CD4-positive, alpha-beta T cell treated with Interleukin-17A for 4 hours (primary cell): Measurements from ENCODE around the gene SLC6A12.

Experiments used
- DNase-seq: peaks from one replicate; pipeline ENCODE4 v3.0.0-alpha.2; 2020; ENCODE audit warnings: mixed read lengths

SLC6A12 gene

GRCh38 chr12:212715-213526 is 1.0 kb downstream of the SLC6A12 start:
- no peak for DNase-seq

- DNase-seq = no peak
Observed at GRCh38 chr12:212415-212714, 1.6 kb downstream of the SLC6A12 start.

- DNase-seq = no peak
Observed at GRCh38 chr12:211639-212414, 2.1 kb downstream of the SLC6A12 start.

GRCh38 chr12:211142-211465 is 2.9 kb downstream of the SLC6A12 start:
- DNase-seq = no peak

GRCh38 chr12:210277-211141 is 3.4 kb downstream of the SLC6A12 start:
- DNase-seq = no peak

GRCh38 chr12:209851-210250 is 4.1 kb downstream of the SLC6A12 start:
- DNase-seq = no peak

- no peak for DNase-seq
Observed at GRCh38 chr12:209246-209645, 4.7 kb downstream of the SLC6A12 start.

- DNase-seq = no peak
Observed at GRCh38 chr12:208813-209212, 5.1 kb downstream of the SLC6A12 start.

GRCh38 chr12:207804-208203 is 6.2 kb downstream of the SLC6A12 start:
- no peak for DNase-seq

- DNase-seq = no peak
Observed at GRCh38 chr12:206746-207440, 7.1 kb downstream of the SLC6A12 start.

- no peak for DNase-seq
Observed at GRCh38 chr12:205026-205425, 8.9 kb downstream of the SLC6A12 start.

GRCh38 chr12:204261-204678 is 9.7 kb downstream of the SLC6A12 start:
- no peak for DNase-seq

GRCh38 chr12:203462-204260 is 10.3 kb downstream of the SLC6A12 start:
- no peak for DNase-seq

- no peak for DNase-seq
Observed at GRCh38 chr12:203074-203461, 10.9 kb downstream of the SLC6A12 start.

GRCh38 chr12:202081-202731 is 11.8 kb downstream of the SLC6A12 start:
- DNase-seq = no peak

GRCh38 chr12:201361-201760 is 12.6 kb downstream of the SLC6A12 start:
- no peak for DNase-seq

GRCh38 chr12:198705-199104 is 15.3 kb downstream of the SLC6A12 start:
- DNase-seq = no peak

- DNase-seq = no peak
Observed at GRCh38 chr12:197911-198695, 15.9 kb downstream of the SLC6A12 start.

- no peak for DNase-seq
Observed at GRCh38 chr12:197347-197746, 16.6 kb downstream of the SLC6A12 start.

GRCh38 chr12:196436-196835 is 17.5 kb downstream of the SLC6A12 start:
- no peak for DNase-seq

GRCh38 chr12:195951-196350 is 18.0 kb downstream of the SLC6A12 start:
- no peak for DNase-seq
